Esophagus muscularis mucosa (tissue), 4 donors: Measurements from ENCODE around the gene MB21D2. TPM values are rescaled to one million over a fixed set of nuclear protein-coding genes. Genes with fewer than 3 reads are reported as not detected.

Experiments
- DNase-seq: peaks from one replicate; pipeline ENCODE4 v3.0.0-alpha.2; 2017; ENCODE audit errors: extremely low spot score
- H3K27ac ChIP-seq, 4 donors: fragments of 200-600 bp; sonication (generic); replicated peaks in 1 of 4; 1 replicate in 3 of 4; 2 replicates in 1 of 4; pipeline ENCODE4 v1.5.1; 2016 to 2019; ENCODE audit warnings: mild to moderate bottlenecking in 1 of 4
- H3K27me3 ChIP-seq, 4 donors: fragments of 200-600 bp; sonication (generic); one replicate each; pipeline versions ENCODE4 v1.5.1 to v1.6.0; 2016 to 2019
- H3K36me3 ChIP-seq, 4 donors: fragments of 200-600 bp; sonication (generic); one replicate each; pipeline ENCODE4 v1.5.1; 2016 to 2019
- H3K4me1 ChIP-seq, 4 donors: fragments of 200-600 bp; sonication (generic); one replicate each; pipeline ENCODE4 v1.5.1; 2016 to 2019
- H3K4me3 ChIP-seq, 4 donors: fragments of 200-600 bp; sonication (generic); 1 replicate in 2 of 4; 2 replicates in 2 of 4; pipeline ENCODE4 v1.5.1; 2016 to 2019; ENCODE audit warnings: mild to moderate bottlenecking in 4 of 4, moderate library complexity in 1 of 4
- H3K9me3 ChIP-seq, 4 donors: fragments of 200-600 bp; sonication (generic); 1 replicate in 3 of 4; 2 replicates in 1 of 4; pipeline ENCODE4 v1.5.1; 2016 to 2019
- CTCF ChIP-seq, 3 experiments: fragments of 200-600 bp in 2 of 3; fragments of 450-650 bp in 1 of 3; sonication (generic) in 2 of 3; IDR thresholded peaks; one replicate each; pipeline ENCODE4 v1.5.1; 2017 to 2019; ENCODE audit warnings: antibody characterized with exemption in 3 of 3, mild to moderate bottlenecking in 2 of 3, moderate library complexity in 1 of 3
- EP300 ChIP-seq: sonication (generic); formaldehyde crosslinking; IDR thresholded peaks from one replicate; pipeline ENCODE4 v1.6.1; 2017; ENCODE audit warnings: antibody characterized with exemption
- POLR2A ChIP-seq: fragments of 450-650 bp; IDR thresholded peaks from one replicate; pipeline ENCODE4 v1.6.1; 2017; ENCODE audit warnings: antibody characterized with exemption, moderate library complexity, mild to moderate bottlenecking, low read depth
- POLR2AphosphoS5 ChIP-seq, 2 donors: sonication (generic); formaldehyde crosslinking; IDR thresholded peaks; one replicate each; pipeline ENCODE4 v1.6.1; 2017; ENCODE audit warnings: antibody characterized with exemption in 2 of 2
- WGBS: methylation state at CpG from one replicate; pipeline ENCODE4 v1.1.5; 2018; 5-methylcytosine and 5-hydroxymethylcytosine counted together
- intact Hi-C: fragments of 100-400 bp; cut with DNase I; formaldehyde crosslinking; loops from one replicate; pipeline ENCODE4 v1.15.1; 2023
- total RNA-seq, 4 donors: library from RNA; depleted of rRNA; stranded (reverse); fragments of >200 nt; gene quantifications; one replicate each; pipeline versions ENCODE4 v1.1.0 to v1.2.1, GENCODE V29; 2016

MB21D2 gene
- total RNA-seq, 4 donors from 2014 or later: 5.4 to 11.5 (median 8.2) TPM

DNA sequence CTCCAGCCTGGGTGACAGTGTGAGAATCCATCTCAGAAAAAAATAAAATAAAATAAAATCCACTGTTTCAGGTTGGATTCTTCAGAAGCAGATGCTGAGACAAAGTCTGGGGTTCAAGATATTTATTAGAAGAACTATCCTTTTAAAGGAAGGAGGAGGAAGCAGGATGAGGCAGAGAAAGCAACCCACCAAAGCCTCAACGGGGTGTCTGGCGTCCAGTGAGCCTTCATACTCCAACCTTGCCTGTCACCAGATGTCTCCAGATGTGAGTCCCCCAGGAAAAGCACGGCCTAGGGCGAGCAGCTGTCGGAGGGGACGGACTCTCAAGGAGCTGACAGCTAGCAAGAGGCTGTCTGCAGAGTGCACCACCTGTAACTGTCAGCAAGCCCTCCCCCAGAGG is 37.3 kb downstream of the MB21D2 start:
- Histone ChIP-seq H3K27ac (no peak overlapping the region), H3K36me3 (no peaks in the 10 kb centered on the region), H3K9me3 (no peaks in the 10 kb centered on the region), H3K4me1 (peaks cover 0 to 15% (median 10%) of the 10 kb centered on the region in 4 donors), H3K4me3 (no peak overlapping the region), H3K27me3 (no peaks in the 10 kb centered on the region)
- DNase-seq: no peak
- no peak for TF ChIP-seq EP300
- TF ChIP-seq POLR2AphosphoS5 (IDR thresholded peaks at IDR 0.05): no peak
- TF ChIP-seq POLR2A: no peak
- no peak for TF ChIP-seq CTCF (IDR thresholded peaks at IDR 0.05)
- intact Hi-C loops: no loop called here
- WGBS: 85% methylated on average over 6 of the region's 6 CpGs

DNA sequence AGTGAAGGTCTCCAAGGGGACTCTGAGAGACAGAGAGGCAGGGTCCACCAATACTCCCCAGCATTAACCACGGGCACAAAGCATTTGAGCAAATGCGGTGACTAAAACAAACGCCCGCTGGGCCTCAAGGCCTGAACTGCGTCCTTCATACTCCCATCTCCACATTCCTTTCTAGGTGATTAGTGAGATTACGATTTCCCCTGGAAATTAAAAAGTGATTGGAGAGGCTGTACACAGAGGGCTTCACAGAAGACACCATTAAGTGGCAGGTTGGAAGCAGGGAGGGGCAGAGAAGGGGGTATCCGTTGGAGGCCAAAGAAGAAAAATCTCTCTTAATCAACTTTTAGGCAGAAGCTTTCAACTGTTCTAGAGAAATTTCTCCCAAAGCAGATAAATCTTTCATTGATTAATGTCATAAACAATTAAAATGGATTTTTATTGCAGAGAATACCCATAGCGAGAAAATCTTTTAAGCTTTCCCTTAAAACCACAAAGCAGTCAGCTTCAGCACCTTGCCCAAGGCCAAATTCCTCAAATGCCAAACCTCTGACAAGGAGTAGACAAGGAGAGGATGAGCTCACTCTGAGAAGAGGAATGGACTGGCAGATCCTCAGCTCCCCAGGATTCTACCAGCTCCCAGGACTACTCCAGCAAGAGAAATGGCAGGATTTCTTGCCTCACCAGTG is 38.2 kb downstream of the MB21D2 start:
- no peaks in the 10 kb centered on the region for H3K36me3 ChIP-seq
- H3K27ac ChIP-seq: no peak overlapping the region
- no peak for TF ChIP-seq POLR2AphosphoS5 (IDR thresholded peaks at IDR 0.05)
- H3K9me3 ChIP-seq: no peaks in the 10 kb centered on the region
- WGBS: 67% methylated on average over 8 of the region's 8 CpGs
- peaks cover 0 to 15% (median 10%) of the 10 kb centered on the region in 4 donors for H3K4me1 ChIP-seq
- intact Hi-C loops: no loop called here
- no peak for DNase-seq
- H3K4me3 ChIP-seq: no peak overlapping the region
- H3K27me3 ChIP-seq: no peaks in the 10 kb centered on the region

- no peaks in the 10 kb centered on the region for H3K27me3 ChIP-seq
- DNase-seq: no peak
- peaks cover 0 to 18% (median 8%) of the 10 kb centered on the region in 4 donors for H3K4me1 ChIP-seq
- no peaks in the 10 kb centered on the region for H3K9me3 ChIP-seq
- no peak overlapping the region for H3K27ac ChIP-seq
- TF ChIP-seq POLR2A: no peak
- no peak overlapping the region for H3K4me3 ChIP-seq
- no peaks in the 10 kb centered on the region for H3K36me3 ChIP-seq
- intact Hi-C loops: no loop called here
- 82% methylated on average over 3 of the region's 3 CpGs for WGBS
Measured at GRCh38 chr3:192875971-192876565, 41.6 kb downstream of the MB21D2 start.

GRCh38 chr3:192870822-192871221 is 46.8 kb downstream of the MB21D2 start:
- WGBS: 82% methylated on average over 5 of the region's 5 CpGs
- DNase-seq: no peak
- Histone ChIP-seq H3K4me1 (peaks cover 18 to 41% (median 32%) of the 10 kb centered on the region in 4 donors), H3K36me3 (no peaks in the 10 kb centered on the region), H3K4me3 (no peak overlapping the region), H3K27ac (no peak overlapping the region), H3K9me3 (no peaks in the 10 kb centered on the region), H3K27me3 (no peaks in the 10 kb centered on the region)
- intact Hi-C loops: no loop called here
- TF ChIP-seq POLR2AphosphoS5 (IDR thresholded peaks at IDR 0.05): no peak

DNA sequence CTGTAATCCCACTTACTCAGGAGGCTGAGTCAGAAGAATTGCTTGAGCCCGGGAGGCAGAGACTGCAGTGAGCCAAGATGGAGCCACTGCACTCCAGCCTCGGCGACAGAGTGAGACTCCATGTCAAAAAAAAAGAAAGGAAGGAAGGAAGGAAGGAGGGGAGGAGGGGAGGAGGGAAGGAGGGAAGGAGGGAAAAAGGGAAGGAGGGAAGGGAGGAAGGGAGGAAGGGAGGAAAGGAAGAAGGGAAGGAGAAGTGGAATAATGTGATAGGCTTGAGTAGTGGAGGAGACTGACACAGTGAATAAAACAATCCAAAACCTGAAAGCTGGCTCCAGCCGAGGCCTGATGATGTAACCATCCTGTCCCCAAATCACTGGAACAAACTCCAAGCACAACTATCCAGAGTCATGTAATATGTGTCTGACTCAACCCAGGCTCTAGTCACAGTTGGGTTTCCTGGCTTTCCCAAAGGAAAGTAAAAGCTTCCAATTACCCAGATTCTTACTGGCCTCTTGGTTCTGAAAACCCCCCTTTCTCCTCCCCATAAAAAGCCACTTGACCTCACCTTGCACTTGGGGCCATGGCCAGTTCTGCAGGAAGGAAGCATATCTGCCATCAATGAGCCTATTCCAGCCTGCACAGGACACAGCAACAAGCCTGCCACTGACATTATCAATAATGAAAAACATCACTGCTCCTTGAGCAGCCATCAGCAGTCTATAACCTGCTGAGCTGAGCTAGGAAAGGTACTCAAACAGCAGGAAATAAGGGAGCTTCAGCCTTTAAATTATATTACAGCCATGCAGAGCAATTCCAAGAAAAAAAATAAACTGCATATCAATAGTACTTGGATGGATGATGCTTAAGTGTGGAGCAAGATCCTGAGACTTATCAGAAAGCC is 48.3 kb downstream of the MB21D2 start:
- WGBS: 66% methylated on average over 4 of the region's 4 CpGs
- TF ChIP-seq POLR2AphosphoS5 (IDR thresholded peaks at IDR 0.05): no peak
- intact Hi-C loops: no loop called here

GRCh38 chr3:192867645-192868044 is 50.0 kb downstream of the MB21D2 start:
- peaks cover 18 to 59% (median 41%) of the 10 kb centered on the region in 4 donors for H3K4me1 ChIP-seq
- H3K36me3 ChIP-seq: no peaks in the 10 kb centered on the region
- no peaks in the 10 kb centered on the region for H3K9me3 ChIP-seq
- DNase-seq: no peak
- intact Hi-C loops: no loop called here
- no peak overlapping the region for H3K4me3 ChIP-seq
- H3K27me3 ChIP-seq: no peaks in the 10 kb centered on the region
- TF ChIP-seq POLR2AphosphoS5 (IDR thresholded peaks at IDR 0.05): peak in 1 of 2 donors; percentile 22
- TF ChIP-seq CTCF (IDR thresholded peaks at IDR 0.05): no peak
- peak overlapping the region in 1 of 4 donors; percentile 31 for H3K27ac ChIP-seq
- WGBS: 56% methylated on average over 4 of the region's 4 CpGs

More for the DNA sequence above, 48.3 kb downstream of the MB21D2 start:
- no peak for DNase-seq
- H3K36me3 ChIP-seq: no peaks in the 10 kb centered on the region
- H3K27ac ChIP-seq: peak overlapping the region in 3 of 4 donors; percentile 8 to 54 (median 28)
- H3K4me1 ChIP-seq: peaks cover 18 to 56% (median 41%) of the 10 kb centered on the region in 4 donors
- no peak overlapping the region for H3K4me3 ChIP-seq
- no peaks in the 10 kb centered on the region for H3K27me3 ChIP-seq
- no peaks in the 10 kb centered on the region for H3K9me3 ChIP-seq
